Measurements from ENCODE around the gene SLC16A1. TPM values are rescaled to one million over a fixed set of nuclear protein-coding genes. Genes with fewer than 3 reads are reported as not detected.

Gene SLC16A1
- total and polyA plus RNA-seq, 2 of the 8 experiments (the other 6 are each of a cell fraction or from before 2014, with no cell fraction given) = 435 to 545 TPM

GRCh38 chr1:112946683-112947082 lies 9.3 kb downstream of the SLC16A1 start:
- H3K79me1 ChIP-seq (ENCODE audit: low read depth, low read length) = no peaks in the 10 kb centered on the region; the same call in 1 of the 2 replicates
- H3K14ac ChIP-seq (ENCODE audit: insufficient read length) = no peak overlapping the region
- H3K4ac ChIP-seq (replicated peaks; ENCODE audit: insufficient read length, low read depth, low read length) = no peak overlapping the region
- FAIRE-seq (no peak), DNase-seq (ENCODE audit: low read depth in 1 of 2, low spot score in 2 of 2) (no peak)
- H4K20me1 ChIP-seq (replicated peaks in 1 of 2; ENCODE audit: control insufficient read depth in 1 of 2, insufficient read depth in 2 of 2, low read length in 2 of 2) = peaks cover 13 to 29% of the 10 kb centered on the region in 2 experiments
- no peak overlapping the region for H2BK120ac ChIP-seq (replicated peaks; ENCODE audit: low read depth, low read length)
- POLR2A ChIA-PET (ENCODE audit: partially characterized antibody) = interaction anchor here (1.1 to 2.3 kb wide), 4 partner anchors 9 to 12 kb away, joined by 3 to 9 read pairs (median 5); partner anchors contain the start of gene SLC16A1
- CTCF ChIA-PET (ENCODE audit: partially characterized antibody) = no interaction called here
- no peak overlapping the region for H3K4me3 ChIP-seq (ENCODE audit: extremely low read depth in 1 of 4, insufficient read depth in 2 of 4, low read depth in 3 of 4, low read length in 4 of 4)
- H3K27ac ChIP-seq (ENCODE audit: low read depth, low read length) = no peak overlapping the region
- no peak overlapping the region for H4K5ac ChIP-seq (ENCODE audit: insufficient read length, low read depth, low read length)
- H3K9ac ChIP-seq (replicated peaks in 1 of 4; ENCODE audit: extremely low read depth in 1 of 4, low read depth in 3 of 4, low read length in 3 of 4) = no peak overlapping the region
- no peak overlapping the region for H4K8ac ChIP-seq (ENCODE audit: extremely low read depth, insufficient read depth, low read length)
- H3K56ac ChIP-seq (replicated peaks; ENCODE audit: insufficient read length, low read depth, low read length) = no peak overlapping the region
- no peak overlapping the region for H2BK12ac ChIP-seq (ENCODE audit: low read depth, low read length)
- no peak overlapping the region for H3K23ac ChIP-seq (ENCODE audit: insufficient read length)
- H3K4me2 ChIP-seq (ENCODE audit: insufficient read depth in 1 of 2, low read depth in 2 of 2, low read length in 2 of 2) = no peak overlapping the region
- no peaks in the 10 kb centered on the region for H3K27me3 ChIP-seq (replicated peaks in 1 of 4; ENCODE audit: control insufficient read depth in 3 of 4, extremely low read depth in 1 of 4, insufficient read depth in 3 of 4, low read length in 3 of 4)
- H3K36me3 ChIP-seq (ENCODE audit: control insufficient read depth in 2 of 4, insufficient read depth in 4 of 4, low read length in 3 of 4) = peaks cover 0 to 46% (median 5%) of the 10 kb centered on the region in 4 experiments; a peak in 5 of 8 replicates
- no peak overlapping the region for H3K18ac ChIP-seq (ENCODE audit: extremely low read depth, low read length)
- WGBS, 2 experiments (ENCODE audit: extremely low coverage in 1 of 2, insufficient coverage in 1 of 2, insufficient read length in 1 of 2, insufficient replicate concordance in 2 of 2, low coverage in 1 of 2, low lambda C conversion rate in 2 of 2, missing lambda C conversion rate in 1 of 2) = 92% methylated on average over 3 of the region's 3 CpGs; no CpG with 5 or more reads in 1 of the 2 experiments
- no peak overlapping the region for H2BK15ac ChIP-seq (ENCODE audit: low read length)
- no peak overlapping the region for H4K91ac ChIP-seq (replicated peaks; ENCODE audit: insufficient read length, low read length)
- no peak overlapping the region for H2BK5ac ChIP-seq (ENCODE audit: low read depth, low read length)
- no peak overlapping the region for H2AFZ ChIP-seq (ENCODE audit: low read length)
- peaks cover 45 to 99% of the 10 kb centered on the region in 2 experiments for H3K79me2 ChIP-seq (ENCODE audit: control insufficient read depth in 1 of 2, insufficient read depth in 2 of 2, low read length in 2 of 2)
- H2BK20ac ChIP-seq (ENCODE audit: low read length) = no peak overlapping the region
- peaks cover 0 to 5% (median 2%) of the 10 kb centered on the region in 4 experiments; a peak in 3 of 7 replicates for H3K4me1 ChIP-seq (replicated peaks in 1 of 4; ENCODE audit: control insufficient read depth in 3 of 4, insufficient read depth in 4 of 4, low read length in 3 of 4)
- H2AK5ac ChIP-seq (ENCODE audit: low read depth, low read length) = no peak overlapping the region
- H3K9me3 ChIP-seq (ENCODE audit: insufficient read depth in 2 of 2, low read depth in 1 of 2, low read length in 1 of 2) = no peaks in the 10 kb centered on the region
- no peaks in the 10 kb centered on the region for H3K23me2 ChIP-seq (ENCODE audit: low read depth, low read length)
- no peak for TF ChIP-seq ASH2L (IDR thresholded peaks at IDR 0.05; ENCODE audit: low read length)
- no peak for TF ChIP-seq SP2 (IDR thresholded peaks at IDR 0.05; ENCODE audit: low read length)
- no peak for TF ChIP-seq BRCA1 (IDR thresholded peaks at IDR 0.05; ENCODE audit: low read depth, low read length)
- TF ChIP-seq EZH2 (IDR thresholded peaks at IDR 0.05; ENCODE audit: low read depth, low read length, severe bottlenecking) = no peak
- no peak for TF ChIP-seq EP300 (IDR thresholded peaks at IDR 0.05; ENCODE audit: borderline replicate concordance in 1 of 2, low read depth in 2 of 2, low read length in 2 of 2)
- TF ChIP-seq GABPA (IDR thresholded peaks at IDR 0.05; ENCODE audit: borderline replicate concordance, insufficient read depth, low read length) = no peak
- TF ChIP-seq CBX8 (IDR thresholded peaks at IDR 0.05; ENCODE audit: borderline replicate concordance, low read depth, low read length) = no peak
- TF ChIP-seq ZNF274 (IDR thresholded peaks at IDR 0.05; ENCODE audit: borderline replicate concordance, extremely low read depth, low read length) = no peak
- no peak for TF ChIP-seq SP1 (IDR thresholded peaks at IDR 0.05; ENCODE audit: low read depth, low read length)
- no peak for TF ChIP-seq HDAC2 (IDR thresholded peaks at IDR 0.05; ENCODE audit: borderline replicate concordance in 1 of 2, low read depth in 2 of 2, low read length in 2 of 2)
- TF ChIP-seq BCL11A (IDR thresholded peaks at IDR 0.05; ENCODE audit: low read depth in 2 of 2, low read length in 2 of 2) = no peak

Data from H1 (cell line).